HepG2 (cell line): Measurements from ENCODE around the gene ZNF391. TPM values are rescaled to one million over a fixed set of nuclear protein-coding genes. Genes with fewer than 3 reads are reported as not detected.

Source experiments
- CCAR2 ChIP-seq: fragments of 200-400 bp; formaldehyde crosslinking; optimal IDR thresholded peaks from 2 replicates; pipeline ENCODE3; 2018; ENCODE audit warnings: low read depth, mild to moderate bottlenecking, low read length, moderate library complexity
- CCDC6 ChIP-seq: sonication (generic); formaldehyde crosslinking; IDR thresholded peaks from 2 replicates; pipeline ENCODE4 v1.8.1; 2022; ENCODE audit warnings: mild to moderate bottlenecking, missing genetic modification reagents, moderate library complexity
- E2F5 ChIP-seq: sonication (generic); formaldehyde crosslinking; conservative IDR thresholded peaks from 2 replicates; pipeline ENCODE4 v1.4.0; 2020; ENCODE audit warnings: missing genetic modification reagents
- FIP1L1 ChIP-seq: fragments of 200-400 bp; formaldehyde crosslinking; IDR thresholded peaks from 2 replicates; pipeline ENCODE4 v1.6.1; 2018; ENCODE audit warnings: low read depth, mild to moderate bottlenecking, low read length, moderate library complexity, borderline replicate concordance; ENCODE audit not compliant: insufficient read depth
- HNF4A ChIP-seq: sonication (generic); formaldehyde crosslinking; IDR thresholded peaks from 2 replicates; pipeline ENCODE4 v1.4.0; 2020; ENCODE audit warnings: missing genetic modification reagents
- IRF9 ChIP-seq: sonication (generic); formaldehyde crosslinking; IDR thresholded peaks from 2 replicates; pipeline ENCODE4 v1.8.0; 2022; ENCODE audit warnings: missing genetic modification reagents, mild to moderate bottlenecking, borderline replicate concordance
- MAFK ChIP-seq, 2 experiments: IDR thresholded peaks in 1 of 2; conservative IDR thresholded peaks in 1 of 2; 2 replicates each; pipeline ENCODE4 v1.6.1; 2011; ENCODE audit warnings: improper control_type of control experiment in 2 of 2, low read length in 2 of 2
- MYPOP ChIP-seq: sonication (generic); formaldehyde crosslinking; IDR thresholded peaks from 2 replicates; pipeline ENCODE4 v1.8.1; 2023; ENCODE audit warnings: mild to moderate bottlenecking, moderate library complexity, missing genetic modification reagents
- NFKB2 ChIP-seq: sonication (generic); formaldehyde crosslinking; IDR thresholded peaks from 2 replicates; pipeline ENCODE4 v1.4.0; 2020; ENCODE audit warnings: missing genetic modification reagents, borderline replicate concordance
- RARG ChIP-seq: sonication (generic); formaldehyde crosslinking; IDR thresholded peaks from 2 replicates; pipeline ENCODE4 v1.4.0; 2020; ENCODE audit warnings: low read depth, mild to moderate bottlenecking, missing genetic modification reagents
- RFX1 ChIP-seq: fragments of 450-650 bp; IDR thresholded peaks from 2 replicates; pipeline ENCODE4 v1.6.1; 2017
- ZBTB8A ChIP-seq: sonication (generic); formaldehyde crosslinking; IDR thresholded peaks from 2 replicates; pipeline ENCODE4 v1.4.0; 2020; ENCODE audit warnings: mild to moderate bottlenecking, low read depth, missing genetic modification reagents, borderline replicate concordance
- ZNF232 ChIP-seq: sonication (generic); formaldehyde crosslinking; IDR thresholded peaks from 2 replicates; pipeline ENCODE4 v1.4.0; 2020; ENCODE audit warnings: missing genetic modification reagents, borderline replicate concordance
- ZNF580 ChIP-seq: IDR thresholded peaks from 2 replicates; pipeline ENCODE4 v1.6.1; 2016; ENCODE audit warnings: low read depth, borderline replicate concordance
- ZNF792 ChIP-seq: IDR thresholded peaks from 2 replicates; pipeline ENCODE4 v1.6.1; 2016
- ZNF839 ChIP-seq: sonication (generic); formaldehyde crosslinking; IDR thresholded peaks from 2 replicates; pipeline ENCODE4 v1.4.0; 2020; ENCODE audit warnings: missing genetic modification reagents, mild to moderate bottlenecking, borderline replicate concordance
- polyA plus RNA-seq, 8 experiments: library from polyadenylated mRNA; depleted of rRNA in 3 of 8; stranded (reverse) in 7 of 8; unstranded in 1 of 8; fragments of >200 nt; fragmentation: Illumina TruSeq in 4 of 8; extraction: Trizol in 4 of 8; gene quantifications; 2 replicates each; pipeline versions ENCODE4 v1.2.1 to v1.2.3, GENCODE V29; 2011 to 2016; ENCODE audit warnings: low read depth in 4 of 8, missing spikeins in 1 of 8, mixed read lengths in 1 of 8; ENCODE audit not compliant: insufficient read depth in 1 of 8
- total RNA-seq, 5 experiments: library from RNA; depleted of rRNA; stranded (reverse); fragments of >200 nt; fragmentation: Illumina TruSeq; extraction: Trizol; gene quantifications; 2 replicates each; pipeline ENCODE4 v1.2.3, GENCODE V29; 2016; ENCODE audit warnings: low read depth in 1 of 5
- TF ChIP-seq, protein P1 (sequence below): sonication (generic); formaldehyde crosslinking; IDR thresholded peaks from 2 replicates; pipeline ENCODE4 v1.5.1; 2020; ENCODE audit warnings: missing genetic modification reagents, mild to moderate bottlenecking, borderline replicate concordance
- TF ChIP-seq, protein P2 (sequence below): sonication (generic); formaldehyde crosslinking; IDR thresholded peaks from 2 replicates; pipeline ENCODE4 v1.4.0; 2020; ENCODE audit warnings: missing genetic modification reagents

ZNF391 gene
- total and polyA plus RNA-seq, 2 of the 13 experiments (the other 11 are each of a cell fraction or from before 2014, with no cell fraction given) = 0.78 to 1.7 TPM

GRCh38 chr6:27388293-27389197, at the start of gene ZNF391 (continued):
- TF ChIP-seq NFKB2 (peak; percentile 94; the same call in 1 of the 2 replicates), RARG (CRISPR knock-in tag) (peak; percentile 87; the same call in 1 of the 2 replicates), CCAR2 (peak; percentile 60), E2F5 (no peak; the same call in none of the 2 replicates), MYPOP (peak; percentile 94; the same call in 1 of the 2 replicates), ZNF839 (CRISPR knock-in tag) (no peak), ZNF232 (CRISPR knock-in tag) (no peak), ZNF792 (peak; percentile 89; the same call in 1 of the 2 replicates), RFX1 (no peak), ZBTB8A (CRISPR knock-in tag) (peak; percentile 65; the same call in 1 of the 2 replicates), CCDC6 (peak; percentile 66; the same call in 1 of the 2 replicates), FIP1L1 (no peak), MAFK (conservative IDR thresholded peaks at IDR 0.05 in 1 of 2, IDR thresholded peaks at IDR 0.05 in 1 of 2; ENCODE audit: low read length in 2 of 2) (no peak), HNF4A (CRISPR knock-in tag) (peak; percentile 29; the same call in 1 of the 2 replicates), ZNF580 (peak; percentile 91), IRF9 (peak; percentile 96; the same call in 1 of the 2 replicates)
- TF ChIP-seq, protein P1, sequence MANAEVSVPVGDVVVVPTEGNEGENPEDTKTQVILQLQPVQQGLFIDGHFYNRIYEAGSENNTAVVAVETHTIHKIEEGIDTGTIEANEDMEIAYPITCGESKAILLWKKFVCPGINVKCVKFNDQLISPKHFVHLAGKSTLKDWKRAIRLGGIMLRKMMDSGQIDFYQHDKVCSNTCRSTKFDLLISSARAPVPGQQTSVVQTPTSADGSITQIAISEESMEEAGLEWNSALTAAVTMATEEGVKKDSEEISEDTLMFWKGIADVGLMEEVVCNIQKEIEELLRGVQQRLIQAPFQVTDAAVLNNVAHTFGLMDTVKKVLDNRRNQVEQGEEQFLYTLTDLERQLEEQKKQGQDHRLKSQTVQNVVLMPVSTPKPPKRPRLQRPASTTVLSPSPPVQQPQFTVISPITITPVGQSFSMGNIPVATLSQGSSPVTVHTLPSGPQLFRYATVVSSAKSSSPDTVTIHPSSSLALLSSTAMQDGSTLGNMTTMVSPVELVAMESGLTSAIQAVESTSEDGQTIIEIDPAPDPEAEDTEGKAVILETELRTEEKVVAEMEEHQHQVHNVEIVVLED (CRISPR knock-in tag) = peak; percentile 87
- TF ChIP-seq, protein P2, sequence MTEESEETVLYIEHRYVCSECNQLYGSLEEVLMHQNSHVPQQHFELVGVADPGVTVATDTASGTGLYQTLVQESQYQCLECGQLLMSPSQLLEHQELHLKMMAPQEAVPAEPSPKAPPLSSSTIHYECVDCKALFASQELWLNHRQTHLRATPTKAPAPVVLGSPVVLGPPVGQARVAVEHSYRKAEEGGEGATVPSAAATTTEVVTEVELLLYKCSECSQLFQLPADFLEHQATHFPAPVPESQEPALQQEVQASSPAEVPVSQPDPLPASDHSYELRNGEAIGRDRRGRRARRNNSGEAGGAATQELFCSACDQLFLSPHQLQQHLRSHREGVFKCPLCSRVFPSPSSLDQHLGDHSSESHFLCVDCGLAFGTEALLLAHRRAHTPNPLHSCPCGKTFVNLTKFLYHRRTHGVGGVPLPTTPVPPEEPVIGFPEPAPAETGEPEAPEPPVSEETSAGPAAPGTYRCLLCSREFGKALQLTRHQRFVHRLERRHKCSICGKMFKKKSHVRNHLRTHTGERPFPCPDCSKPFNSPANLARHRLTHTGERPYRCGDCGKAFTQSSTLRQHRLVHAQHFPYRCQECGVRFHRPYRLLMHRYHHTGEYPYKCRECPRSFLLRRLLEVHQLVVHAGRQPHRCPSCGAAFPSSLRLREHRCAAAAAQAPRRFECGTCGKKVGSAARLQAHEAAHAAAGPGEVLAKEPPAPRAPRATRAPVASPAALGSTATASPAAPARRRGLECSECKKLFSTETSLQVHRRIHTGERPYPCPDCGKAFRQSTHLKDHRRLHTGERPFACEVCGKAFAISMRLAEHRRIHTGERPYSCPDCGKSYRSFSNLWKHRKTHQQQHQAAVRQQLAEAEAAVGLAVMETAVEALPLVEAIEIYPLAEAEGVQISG (CRISPR knock-in tag) = peak; percentile 94
